Measurements from ENCODE around the gene RPL28. TPM values are rescaled to one million over a fixed set of nuclear protein-coding genes. Genes with fewer than 3 reads are reported as not detected.
"Not testable (repeated sequence)": the region's sequence is repeated elsewhere in the genome, so short reads cannot be mapped to it uniquely, and the experiment has no call there.

Gene RPL28
- total and polyA plus RNA-seq, 7 experiments from 2014 or later, result 740 to 3,799 (median 2,729) TPM

- peak; percentile 82 for ATAC-seq
- peak overlapping the region in 4 of 9 donors; percentile 7 to 90 (median 31) for H3K27ac Mint-ChIP-seq
- Histone ChIP-seq H3K9me3 (ENCODE audit: control insufficient read depth in 2 of 3, low read length in 3 of 3) (no peaks in the 10 kb centered on the region), H3K36me3 (ENCODE audit: control insufficient read depth in 2 of 3, insufficient read depth in 3 of 3, low read length in 3 of 3) (no peaks in the 10 kb centered on the region), H3K27ac (ENCODE audit: low read depth, low read length) (no peak overlapping the region), H3K27me3 (ENCODE audit: control insufficient read depth in 2 of 2, insufficient read depth in 2 of 2, low read length in 2 of 2) (no peaks in the 10 kb centered on the region), H3K4me3 (ENCODE audit: low read length) (no peak overlapping the region), H3K4me1 (ENCODE audit: control insufficient read depth in 2 of 2, insufficient read depth in 2 of 2, low read length in 2 of 2) (peaks cover 16 to 29% of the 10 kb centered on the region in 2 donors)
- H3K9me3 Mint-ChIP-seq, result no peaks in the 10 kb centered on the region
- CTCF ChIA-PET, result interaction anchor here (0.7 to 2.4 kb wide), 6 partner anchors 11 to 138 kb away, joined by 3 to 11 read pairs (median 6); partner anchors contain the start of gene TMEM238
- intact Hi-C loops (cut with micrococcal nuclease), result loop anchor here (1.0 to 10.0 kb wide), 7 partner anchors 34 to 533 kb away; no protein-coding TSS in a partner anchor
- H3K27me3 Mint-ChIP-seq, result peaks cover 0 to 24% (median 0%) of the 10 kb centered on the region in 5 donors
- H3K36me3 Mint-ChIP-seq, result no peaks in the 10 kb centered on the region
- POLR2A ChIA-PET, result interaction anchor here (0.8 kb wide), 1 partner anchor 30 kb away, joined by 4 read pairs; no protein-coding TSS in a partner anchor
- peaks cover 7 to 36% (median 23%) of the 10 kb centered on the region in 7 donors for H3K4me1 Mint-ChIP-seq
- H3K4me3 Mint-ChIP-seq, result peak overlapping the region in 2 of 10 donors; percentile 30 to 41
- peak in 8 of 9 donors; percentile 34 to 72 (median 58) for DNase-seq
Observed at GRCh38 chr19:55418185-55418584, 32.5 kb downstream of the RPL28 start.

- ATAC-seq (no peak), DNase-seq (no peak)
- H3K27me3 ChIP-seq (ENCODE audit: control insufficient read depth in 2 of 2, insufficient read depth in 2 of 2, low read length in 2 of 2), result no peaks in the 10 kb centered on the region
- intact Hi-C loops (cut with micrococcal nuclease), result loop anchor here (2.0 to 10.0 kb wide), 3 partner anchors 33 to 534 kb away; no protein-coding TSS in a partner anchor
- Mint-ChIP-seq H3K4me3 (no peak overlapping the region), H3K4me1 (peaks cover 7 to 40% (median 23%) of the 10 kb centered on the region in 7 donors), H3K27ac (no peak overlapping the region), H3K27me3 (peaks cover 0 to 29% (median 0%) of the 10 kb centered on the region in 5 donors), H3K36me3 (no peaks in the 10 kb centered on the region), H3K9me3 (no peaks in the 10 kb centered on the region)
- peaks cover 16 to 29% of the 10 kb centered on the region in 2 donors for H3K4me1 ChIP-seq (ENCODE audit: control insufficient read depth in 2 of 2, insufficient read depth in 2 of 2, low read length in 2 of 2)
- H3K27ac ChIP-seq (ENCODE audit: low read depth, low read length), result no peak overlapping the region
- no peaks in the 10 kb centered on the region for H3K36me3 ChIP-seq (ENCODE audit: control insufficient read depth in 2 of 3, insufficient read depth in 3 of 3, low read length in 3 of 3)
- H3K4me3 ChIP-seq (ENCODE audit: low read length), result no peak overlapping the region
- ChIA-PET CTCF (interaction anchor here (0.5 to 2.4 kb wide), 8 partner anchors 85 to 278 kb away, joined by 3 to 11 read pairs (median 5); no protein-coding TSS in a partner anchor), POLR2A (interaction anchor here (0.7 to 2.1 kb wide), 2 partner anchors 10 to 151 kb away, joined by 4 to 7 read pairs; no protein-coding TSS in a partner anchor)
- no peaks in the 10 kb centered on the region for H3K9me3 ChIP-seq (ENCODE audit: control insufficient read depth in 2 of 3, low read length in 3 of 3)
Observed at GRCh38 chr19:55419103-55419502, 33.4 kb downstream of the RPL28 start.

GRCh38 chr19:55419624-55420236 is 34.0 kb downstream of the RPL28 start:
- intact Hi-C loops (cut with micrococcal nuclease), result loop anchor here (2.0 to 10.0 kb wide), 3 partner anchors 33 to 535 kb away; no protein-coding TSS in a partner anchor
- peaks cover 16 to 29% of the 10 kb centered on the region in 2 donors for H3K4me1 ChIP-seq (ENCODE audit: control insufficient read depth in 2 of 2, insufficient read depth in 2 of 2, low read length in 2 of 2)
- Mint-ChIP-seq H3K4me3 (peak overlapping the region in 2 of 10 donors; percentile 18 to 36), H3K4me1 (peaks cover 7 to 40% (median 25%) of the 10 kb centered on the region in 7 donors), H3K9me3 (no peaks in the 10 kb centered on the region), H3K27me3 (peaks cover 0 to 31% (median 0%) of the 10 kb centered on the region in 5 donors), H3K27ac (peak overlapping the region in 3 of 9 donors; percentile 34 to 70 (median 64)), H3K36me3 (no peaks in the 10 kb centered on the region)
- DNase-seq (no peak), ATAC-seq (no peak)
- no peak overlapping the region for H3K27ac ChIP-seq (ENCODE audit: low read depth, low read length)
- H3K9me3 ChIP-seq (ENCODE audit: control insufficient read depth in 2 of 3, low read length in 3 of 3), result no peaks in the 10 kb centered on the region
- H3K27me3 ChIP-seq (ENCODE audit: control insufficient read depth in 2 of 2, insufficient read depth in 2 of 2, low read length in 2 of 2), result no peaks in the 10 kb centered on the region
- no peak overlapping the region for H3K4me3 ChIP-seq (ENCODE audit: low read length)
- ChIA-PET CTCF (interaction anchor here (0.5 to 2.4 kb wide), 7 partner anchors 9 to 1390 kb away, joined by 3 to 11 read pairs (median 3); no protein-coding TSS in a partner anchor), POLR2A (interaction anchor here (1.0 to 2.1 kb wide), 2 partner anchors 11 to 12 kb away, joined by 4 to 7 read pairs; partner anchors contain the start of gene UBE2S)
- no peaks in the 10 kb centered on the region for H3K36me3 ChIP-seq (ENCODE audit: control insufficient read depth in 2 of 3, insufficient read depth in 3 of 3, low read length in 3 of 3)

GRCh38 chr19:55421281-55421680 is 35.5 kb downstream of the RPL28 start:
- POLR2A ChIA-PET, result interaction anchor here (0.6 to 2.1 kb wide), 4 partner anchors 14 to 1264 kb away, joined by 3 to 8 read pairs (median 3); partner anchors contain the start of genes UBE2S, ZNF628 and ZNF784
- Mint-ChIP-seq H3K4me1 (peaks cover 7 to 40% (median 29%) of the 10 kb centered on the region in 7 donors), H3K27me3 (peaks cover 0 to 30% (median 0%) of the 10 kb centered on the region in 5 donors), H3K27ac (peak overlapping the region in 8 of 9 donors; percentile 67 to 89 (median 78)), H3K4me3 (peak overlapping the region; percentile 51 to 83 (median 74))
- DNase-seq (peak in 7 of 9 donors; percentile 36 to 55 (median 49)), ATAC-seq (peak; percentile 81)
- H3K4me3 ChIP-seq (ENCODE audit: low read length); H3K9me3 Mint-ChIP-seq; H3K36me3 Mint-ChIP-seq; intact Hi-C loops (cut with micrococcal nuclease); H3K9me3 ChIP-seq (ENCODE audit: control insufficient read depth in 2 of 3, low read length in 3 of 3); H3K36me3 ChIP-seq (ENCODE audit: control insufficient read depth in 2 of 3, insufficient read depth in 3 of 3, low read length in 3 of 3); H3K27me3 ChIP-seq (ENCODE audit: control insufficient read depth in 2 of 2, insufficient read depth in 2 of 2, low read length in 2 of 2): not testable (repeated sequence)
- CTCF ChIA-PET, result interaction anchor here (1.0 to 1.8 kb wide), 2 partner anchors 82 to 129 kb away, joined by 3 to 4 read pairs; no protein-coding TSS in a partner anchor
- Histone ChIP-seq H3K27ac (ENCODE audit: low read depth, low read length) (peak overlapping the region; percentile 14), H3K4me1 (ENCODE audit: control insufficient read depth in 2 of 2, insufficient read depth in 2 of 2, low read length in 2 of 2) (peaks cover 16 to 29% of the 10 kb centered on the region in 2 donors)

GRCh38 chr19:55423225-55424005 is 37.7 kb downstream of the RPL28 start:
- Histone ChIP-seq H3K4me1 (ENCODE audit: control insufficient read depth in 2 of 2, insufficient read depth in 2 of 2, low read length in 2 of 2) (peaks cover 16 to 23% of the 10 kb centered on the region in 2 donors), H3K9me3 (ENCODE audit: control insufficient read depth in 2 of 3, low read length in 3 of 3) (no peaks in the 10 kb centered on the region), H3K36me3 (ENCODE audit: control insufficient read depth in 2 of 3, insufficient read depth in 3 of 3, low read length in 3 of 3) (no peaks in the 10 kb centered on the region), H3K27ac (ENCODE audit: low read depth, low read length) (no peak overlapping the region), H3K4me3 (ENCODE audit: low read length) (no peak overlapping the region), H3K27me3 (ENCODE audit: control insufficient read depth in 2 of 2, insufficient read depth in 2 of 2, low read length in 2 of 2) (no peaks in the 10 kb centered on the region)
- ChIA-PET POLR2A (no interaction called here), CTCF (interaction anchor here (0.6 kb wide), 1 partner anchor 202 kb away, joined by 4 read pairs; no protein-coding TSS in a partner anchor)
- intact Hi-C loops (cut with micrococcal nuclease), result no loop called here
- DNase-seq (no peak), ATAC-seq (no peak)
- peaks cover 0 to 3% (median 0%) of the 10 kb centered on the region in 5 donors for H3K36me3 Mint-ChIP-seq
- peak overlapping the region in 2 of 9 donors; percentile 39 to 62 for H3K27ac Mint-ChIP-seq
- no peaks in the 10 kb centered on the region for H3K9me3 Mint-ChIP-seq
- peaks cover 7 to 35% (median 24%) of the 10 kb centered on the region in 7 donors for H3K4me1 Mint-ChIP-seq
- H3K27me3 Mint-ChIP-seq, result peaks cover 0 to 27% (median 0%) of the 10 kb centered on the region in 5 donors
- peak overlapping the region in 1 of 10 donors; percentile 25 for H3K4me3 Mint-ChIP-seq

GRCh38 chr19:55424518-55424917 is 38.8 kb downstream of the RPL28 start:
- POLR2A ChIA-PET, result interaction anchor here (0.6 to 1.0 kb wide), 2 partner anchors 15 to 52 kb away, joined by 3 to 4 read pairs; no protein-coding TSS in a partner anchor
- intact Hi-C loops (cut with micrococcal nuclease), result no loop called here
- DNase-seq, result no peak
- peaks cover 0 to 28% (median 4%) of the 10 kb centered on the region in 5 donors for H3K27me3 Mint-ChIP-seq
- no peak overlapping the region for H3K4me3 ChIP-seq (ENCODE audit: low read length)
- no peaks in the 10 kb centered on the region for H3K9me3 Mint-ChIP-seq
- peaks cover 0 to 4% (median 0%) of the 10 kb centered on the region in 5 donors for H3K36me3 Mint-ChIP-seq
- no peaks in the 10 kb centered on the region for H3K36me3 ChIP-seq (ENCODE audit: control insufficient read depth in 2 of 3, insufficient read depth in 3 of 3, low read length in 3 of 3)
- no peaks in the 10 kb centered on the region for H3K27me3 ChIP-seq (ENCODE audit: control insufficient read depth in 2 of 2, insufficient read depth in 2 of 2, low read length in 2 of 2)
- H3K27ac ChIP-seq (ENCODE audit: low read depth, low read length), result no peak overlapping the region
- H3K27ac Mint-ChIP-seq, result no peak overlapping the region
- H3K9me3 ChIP-seq (ENCODE audit: control insufficient read depth in 2 of 3, low read length in 3 of 3), result no peaks in the 10 kb centered on the region
- H3K4me1 ChIP-seq (ENCODE audit: control insufficient read depth in 2 of 2, insufficient read depth in 2 of 2, low read length in 2 of 2), result peaks cover 16 to 23% of the 10 kb centered on the region in 2 donors
- peaks cover 7 to 33% (median 24%) of the 10 kb centered on the region in 7 donors for H3K4me1 Mint-ChIP-seq
- no peak for ATAC-seq
- CTCF ChIA-PET, result interaction anchor here (0.6 kb wide), 1 partner anchor 363 kb away, joined by 3 read pairs; no protein-coding TSS in a partner anchor
- no peak overlapping the region for H3K4me3 Mint-ChIP-seq
